SK-N-SH (cell line): Measurements from ENCODE around the gene SUPT4H1.

Source experiments
- CHD2 ChIP-seq: fragments of 150-350 bp; IDR thresholded peaks from 2 replicates; pipeline ENCODE4 v1.6.1; 2018; ENCODE audit warnings: low read length; ENCODE audit not compliant: partially characterized antibody
- ELF1 ChIP-seq: IDR thresholded peaks from 2 replicates; pipeline ENCODE4 v1.4.0; 2012
- EP300 ChIP-seq, 2 experiments: IDR thresholded peaks; 2 replicates each; pipeline versions ENCODE4 v1.4.0 to v1.6.1; 2012; ENCODE audit warnings: borderline replicate concordance in 1 of 2, low read depth in 1 of 2, low read length in 1 of 2
- GATA2 ChIP-seq: sonication (generic); formaldehyde crosslinking; IDR thresholded peaks from 2 replicates; pipeline ENCODE4 v1.5.0; 2020; ENCODE audit warnings: mild to moderate bottlenecking, missing genetic modification reagents
- NRF1 ChIP-seq: IDR thresholded peaks from 2 replicates; pipeline ENCODE4 v1.6.1; 2012; ENCODE audit warnings: low read depth, mild to moderate bottlenecking, low read length
- POLR2AphosphoS5 ChIP-seq: IDR thresholded peaks from 2 replicates; pipeline ENCODE4 v1.6.1; 2012; ENCODE audit warnings: low read depth, low read length
- SMC3 ChIP-seq: IDR thresholded peaks from 2 replicates; pipeline ENCODE4 v1.6.1; 2012; ENCODE audit warnings: low read depth, low read length, improper control_type of control experiment
- TF ChIP-seq, protein P1 (sequence below): fragments of 200-600 bp; sonication (generic); IDR thresholded peaks from 2 replicates; pipeline ENCODE4 v1.6.1; 2017; ENCODE audit warnings: antibody characterized with exemption, mild to moderate bottlenecking, moderate library complexity
- TF ChIP-seq, protein P2 (sequence below): fragments of 150-350 bp; IDR thresholded peaks from 2 replicates; pipeline ENCODE4 v1.6.1; 2017; ENCODE audit warnings: antibody characterized with exemption, low read length, low read depth, borderline replicate concordance
- TF ChIP-seq, protein P3 (sequence below): IDR thresholded peaks from 2 replicates; pipeline ENCODE4 v1.4.0; 2012; ENCODE audit warnings: low read depth, borderline replicate concordance

DNA sequence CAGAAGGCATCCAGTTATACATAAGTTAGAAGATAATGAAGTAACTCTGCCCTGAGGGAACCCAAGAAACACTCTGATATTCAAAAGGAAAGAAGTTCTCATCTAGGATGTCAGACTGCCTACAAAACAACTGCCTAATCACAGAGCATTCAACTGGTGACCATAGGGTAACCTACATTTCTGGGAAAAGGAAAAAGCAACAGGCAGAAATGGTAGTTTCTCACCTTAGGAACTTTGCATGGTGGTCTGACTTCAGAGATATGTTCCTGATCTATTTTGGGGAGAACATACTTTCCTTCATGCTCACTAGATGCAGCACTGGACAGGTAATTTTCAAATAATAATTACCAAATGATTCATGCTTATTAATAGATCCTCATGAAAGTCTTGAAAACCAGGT, 48.8 kb upstream of the SUPT4H1 start:
- no peak for TF ChIP-seq CHD2
- no peak for TF ChIP-seq POLR2AphosphoS5
- TF ChIP-seq, protein P1, sequence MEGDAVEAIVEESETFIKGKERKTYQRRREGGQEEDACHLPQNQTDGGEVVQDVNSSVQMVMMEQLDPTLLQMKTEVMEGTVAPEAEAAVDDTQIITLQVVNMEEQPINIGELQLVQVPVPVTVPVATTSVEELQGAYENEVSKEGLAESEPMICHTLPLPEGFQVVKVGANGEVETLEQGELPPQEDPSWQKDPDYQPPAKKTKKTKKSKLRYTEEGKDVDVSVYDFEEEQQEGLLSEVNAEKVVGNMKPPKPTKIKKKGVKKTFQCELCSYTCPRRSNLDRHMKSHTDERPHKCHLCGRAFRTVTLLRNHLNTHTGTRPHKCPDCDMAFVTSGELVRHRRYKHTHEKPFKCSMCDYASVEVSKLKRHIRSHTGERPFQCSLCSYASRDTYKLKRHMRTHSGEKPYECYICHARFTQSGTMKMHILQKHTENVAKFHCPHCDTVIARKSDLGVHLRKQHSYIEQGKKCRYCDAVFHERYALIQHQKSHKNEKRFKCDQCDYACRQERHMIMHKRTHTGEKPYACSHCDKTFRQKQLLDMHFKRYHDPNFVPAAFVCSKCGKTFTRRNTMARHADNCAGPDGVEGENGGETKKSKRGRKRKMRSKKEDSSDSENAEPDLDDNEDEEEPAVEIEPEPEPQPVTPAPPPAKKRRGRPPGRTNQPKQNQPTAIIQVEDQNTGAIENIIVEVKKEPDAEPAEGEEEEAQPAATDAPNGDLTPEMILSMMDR: no peak
- no peak for TF ChIP-seq NRF1
- no peak for TF ChIP-seq GATA2 (CRISPR knock-in tag)
- TF ChIP-seq SMC3: no peak
- TF ChIP-seq, protein P2, sequence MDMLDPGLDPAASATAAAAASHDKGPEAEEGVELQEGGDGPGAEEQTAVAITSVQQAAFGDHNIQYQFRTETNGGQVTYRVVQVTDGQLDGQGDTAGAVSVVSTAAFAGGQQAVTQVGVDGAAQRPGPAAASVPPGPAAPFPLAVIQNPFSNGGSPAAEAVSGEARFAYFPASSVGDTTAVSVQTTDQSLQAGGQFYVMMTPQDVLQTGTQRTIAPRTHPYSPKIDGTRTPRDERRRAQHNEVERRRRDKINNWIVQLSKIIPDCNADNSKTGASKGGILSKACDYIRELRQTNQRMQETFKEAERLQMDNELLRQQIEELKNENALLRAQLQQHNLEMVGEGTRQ: no peak
- TF ChIP-seq, protein P3, sequence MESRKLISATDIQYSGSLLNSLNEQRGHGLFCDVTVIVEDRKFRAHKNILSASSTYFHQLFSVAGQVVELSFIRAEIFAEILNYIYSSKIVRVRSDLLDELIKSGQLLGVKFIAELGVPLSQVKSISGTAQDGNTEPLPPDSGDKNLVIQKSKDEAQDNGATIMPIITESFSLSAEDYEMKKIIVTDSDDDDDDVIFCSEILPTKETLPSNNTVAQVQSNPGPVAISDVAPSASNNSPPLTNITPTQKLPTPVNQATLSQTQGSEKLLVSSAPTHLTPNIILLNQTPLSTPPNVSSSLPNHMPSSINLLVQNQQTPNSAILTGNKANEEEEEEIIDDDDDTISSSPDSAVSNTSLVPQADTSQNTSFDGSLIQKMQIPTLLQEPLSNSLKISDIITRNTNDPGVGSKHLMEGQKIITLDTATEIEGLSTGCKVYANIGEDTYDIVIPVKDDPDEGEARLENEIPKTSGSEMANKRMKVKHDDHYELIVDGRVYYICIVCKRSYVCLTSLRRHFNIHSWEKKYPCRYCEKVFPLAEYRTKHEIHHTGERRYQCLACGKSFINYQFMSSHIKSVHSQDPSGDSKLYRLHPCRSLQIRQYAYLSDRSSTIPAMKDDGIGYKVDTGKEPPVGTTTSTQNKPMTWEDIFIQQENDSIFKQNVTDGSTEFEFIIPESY: no peak
- no peak for TF ChIP-seq ELF1
- TF ChIP-seq EP300 (IDR thresholded peaks at IDR 0.05; ENCODE audit: borderline replicate concordance in 1 of 2, low read depth in 1 of 2, low read length in 1 of 2): no peak
